ENCODE measurements around the gene ZNF763. TPM values are rescaled to one million over a fixed set of nuclear protein-coding genes. Genes with fewer than 3 reads are reported as not detected.

Gene ZNF763
- total RNA-seq, 4 donors from 2014 or later: 7.1 to 15.1 (median 9.5) TPM

- no peak for DNase-seq
- in situ Hi-C loops (cut with MboI; ENCODE audit: low pct_ligation_motif_present in 1 of 4, low pct_unique_long_range_greater_than_20kb in 1 of 4, low sequenced_read_pairs in 3 of 4): no loop called here
- no peaks in the 10 kb centered on the region for H3K4me1 ChIP-seq
- no peaks in the 10 kb centered on the region for H3K27me3 ChIP-seq
- TF ChIP-seq POLR2A (IDR thresholded peaks at IDR 0.05) (no peak), EP300 (IDR thresholded peaks at IDR 0.05; ENCODE audit: low read depth) (no peak), POLR2AphosphoS5 (IDR thresholded peaks at IDR 0.05) (no peak), CTCF (IDR thresholded peaks at IDR 0.05) (no peak)
- H3K36me3 ChIP-seq: peaks cover 20 to 67% (median 41%) of the 10 kb centered on the region in 4 donors
- intact Hi-C loops (cut with DNase I; ENCODE audit: low total_unique reads): no loop called here
- H3K9me3 ChIP-seq: peaks cover 69 to 98% of the 10 kb centered on the region in 2 donors
- no peak overlapping the region for H3K27ac ChIP-seq
- WGBS, 2 donors (ENCODE audit: low coverage in 1 of 2): 96% methylated on average over 5 of the region's 5 CpGs
- no peak overlapping the region for H3K4me3 ChIP-seq
Observed at GRCh38 chr19:11950312-11950711, 14.5 kb upstream of the ZNF763 start.

DNA sequence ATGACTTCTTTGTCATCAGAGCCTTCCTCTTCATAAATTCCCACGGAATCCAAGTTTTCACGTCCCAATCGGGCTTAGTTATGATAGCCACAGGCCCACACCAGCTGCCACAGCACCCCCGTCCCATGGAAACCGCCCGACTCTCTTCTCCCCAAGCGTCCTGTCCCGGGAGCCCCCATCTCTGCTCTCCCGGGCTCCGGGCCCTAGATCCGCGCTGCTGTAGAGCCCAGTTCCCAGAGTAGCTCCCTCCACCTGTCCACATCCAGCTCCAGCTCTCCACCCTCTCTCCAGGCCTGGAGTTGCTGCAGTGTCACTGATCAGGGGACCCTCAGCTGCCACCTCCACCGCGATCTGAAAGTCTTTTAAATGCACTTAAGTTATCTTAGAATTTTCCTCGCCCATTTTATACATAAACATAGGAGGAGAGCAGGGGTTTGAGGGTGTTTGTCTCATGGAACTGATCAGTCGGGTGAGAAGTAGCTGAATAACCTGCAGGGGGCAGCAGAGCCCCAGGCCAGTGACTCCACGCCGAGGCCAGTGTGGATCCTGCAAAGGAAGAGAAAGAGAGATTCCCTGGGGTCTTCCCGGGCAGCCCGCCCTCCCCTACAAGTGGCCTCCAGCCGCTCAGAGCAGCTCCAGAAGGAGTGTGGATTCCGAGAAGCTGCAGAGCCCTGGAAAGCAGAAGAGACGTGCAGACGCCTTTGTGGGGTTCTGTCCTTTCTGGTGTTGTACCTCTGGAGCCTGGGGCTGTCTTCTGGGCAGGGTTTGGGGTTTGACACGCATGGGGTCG is 1.1 kb upstream of the ZNF763 start:
- peak overlapping the region in 1 of 4 donors; percentile 90 for H3K4me3 ChIP-seq
- in situ Hi-C loops (cut with MboI; ENCODE audit: low pct_ligation_motif_present in 1 of 4, low pct_unique_long_range_greater_than_20kb in 1 of 4, low sequenced_read_pairs in 3 of 4): no loop called here
- 44 to 74% methylated on average over 5 to 26 of the region's 26 CpGs for WGBS, 2 donors (ENCODE audit: low coverage in 1 of 2)

DNA sequence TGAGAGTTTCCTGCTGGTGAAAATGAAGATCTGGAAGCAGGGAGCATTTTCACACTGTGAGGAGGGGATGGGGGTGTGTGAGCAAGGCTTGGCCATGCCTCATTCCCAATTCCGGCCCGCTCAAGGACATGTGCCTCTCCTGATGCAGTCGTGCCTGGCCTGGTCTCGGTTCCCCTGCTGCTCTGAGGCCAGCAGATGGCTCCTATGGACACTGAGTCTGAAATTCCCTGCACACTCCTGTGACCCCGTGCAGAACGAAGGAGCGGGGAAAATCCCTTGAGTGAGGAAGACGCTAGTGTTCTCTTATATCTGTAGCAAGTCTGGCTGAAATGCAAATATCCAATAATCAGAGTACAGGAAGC is 363 bp upstream of the ZNF763 start:
- Histone ChIP-seq H3K9me3 (no peaks in the 10 kb centered on the region), H3K36me3 (no peaks in the 10 kb centered on the region), H3K4me1 (peaks cover 7 to 23% (median 17%) of the 10 kb centered on the region in 4 donors), H3K27me3 (no peaks in the 10 kb centered on the region), H3K4me3 (peak overlapping the region in 3 of 4 donors; percentile 67 to 90 (median 72)), H3K27ac (peak overlapping the region; percentile 89 to 99 (median 94))
- intact Hi-C loops (cut with DNase I; ENCODE audit: low total_unique reads): loop anchor here (1.0 kb wide), 1 partner anchor 24 kb away; no protein-coding TSS in a partner anchor
- no peak for DNase-seq
- in situ Hi-C loops (cut with MboI; ENCODE audit: low pct_ligation_motif_present in 1 of 4, low pct_unique_long_range_greater_than_20kb in 1 of 4, low sequenced_read_pairs in 3 of 4): no loop called here
- TF ChIP-seq CTCF (IDR thresholded peaks at IDR 0.05): peak in 1 of 5 experiments; percentile 7
- no peak for TF ChIP-seq POLR2AphosphoS5 (IDR thresholded peaks at IDR 0.05)
- TF ChIP-seq EP300 (IDR thresholded peaks at IDR 0.05; ENCODE audit: low read depth): no peak
- 0 to 6% methylated on average over 4 to 8 of the region's 8 CpGs for WGBS, 2 donors (ENCODE audit: low coverage in 1 of 2)

More for the DNA sequence above, 1.1 kb upstream of the ZNF763 start:
- intact Hi-C loops (cut with DNase I; ENCODE audit: low total_unique reads): loop anchor here (1.0 kb wide), 1 partner anchor 25 kb away; no protein-coding TSS in a partner anchor
- peak overlapping the region; percentile 89 to 99 (median 94) for H3K27ac ChIP-seq
- DNase-seq: peak; percentile 82
- no peaks in the 10 kb centered on the region for H3K27me3 ChIP-seq
- no peak for TF ChIP-seq POLR2A (IDR thresholded peaks at IDR 0.05)
- TF ChIP-seq CTCF (IDR thresholded peaks at IDR 0.05): peak; percentile 75 to 83 (median 79)
- no peak for TF ChIP-seq POLR2AphosphoS5 (IDR thresholded peaks at IDR 0.05)
- TF ChIP-seq EP300 (IDR thresholded peaks at IDR 0.05; ENCODE audit: low read depth): no peak
- peaks cover 7 to 23% (median 17%) of the 10 kb centered on the region in 4 donors for H3K4me1 ChIP-seq
- H3K36me3 ChIP-seq: no peaks in the 10 kb centered on the region
- H3K9me3 ChIP-seq: no peaks in the 10 kb centered on the region

GRCh38 chr19:11970174-11970573 is 5.3 kb downstream of the ZNF763 start:
- intact Hi-C loops (cut with DNase I; ENCODE audit: low total_unique reads): no loop called here
- Histone ChIP-seq H3K9me3 (no peaks in the 10 kb centered on the region), H3K4me1 (peaks cover 0 to 11% (median 7%) of the 10 kb centered on the region in 4 donors), H3K4me3 (no peak overlapping the region), H3K27me3 (no peaks in the 10 kb centered on the region), H3K27ac (no peak overlapping the region), H3K36me3 (no peaks in the 10 kb centered on the region)
- no peak for TF ChIP-seq POLR2AphosphoS5 (IDR thresholded peaks at IDR 0.05)
- no peak for TF ChIP-seq CTCF (IDR thresholded peaks at IDR 0.05)
- no peak for TF ChIP-seq EP300 (IDR thresholded peaks at IDR 0.05; ENCODE audit: low read depth)
- no peak for TF ChIP-seq POLR2A (IDR thresholded peaks at IDR 0.05)
- no peak for DNase-seq
- WGBS, 2 donors (ENCODE audit: low coverage in 1 of 2): 76 to 86% methylated on average over 1 of the region's 1 CpG
- in situ Hi-C loops (cut with MboI; ENCODE audit: low pct_ligation_motif_present in 1 of 4, low pct_unique_long_range_greater_than_20kb in 1 of 4, low sequenced_read_pairs in 3 of 4): no loop called here

All from transverse colon (tissue), 4 donors.